SK-N-SH treated with all-trans-retinoic acid at 6 μM for 48 hours (cell line): Measurements from ENCODE around the gene GHITM.

Source experiments
- ATAC-seq: fragments of 200-7000 bp; cut with Tn5 transposase; 3 replicates; pipeline ENCODE4 v1.9.1; 2020; ENCODE audit warnings: mild to moderate bottlenecking, moderate library complexity
- ARNTL ChIP-seq: fragments of 450-650 bp; formaldehyde crosslinking; IDR thresholded peaks from 2 replicates; pipeline ENCODE4 v1.5.0; 2020; ENCODE audit warnings: low read depth, mild to moderate bottlenecking, moderate library complexity, borderline replicate concordance
- BACH2 ChIP-seq: fragments of 250-450 bp; sonication (Bioruptor Pico); IDR thresholded peaks from 2 replicates; pipeline ENCODE4 v1.9.0; 2021; ENCODE audit warnings: mild to moderate bottlenecking, borderline replicate concordance
- CREB5 ChIP-seq: fragments of 250-450 bp; sonication (Bioruptor Pico); IDR thresholded peaks from 2 replicates; pipeline ENCODE4 v1.5.1; 2020; ENCODE audit warnings: low read depth, mild to moderate bottlenecking, moderate library complexity
- CSDC2 ChIP-seq: fragments of 250-450 bp; sonication (Bioruptor Pico); IDR thresholded peaks from 2 replicates; pipeline ENCODE4 v1.5.0; 2020; ENCODE audit warnings: mild to moderate bottlenecking, moderate library complexity
- ESRRG ChIP-seq: fragments of 250-450 bp; sonication (Bioruptor Pico); IDR thresholded peaks from 2 replicates; pipeline ENCODE4 v1.6.1; 2021; ENCODE audit warnings: mild to moderate bottlenecking
- GLIS3 ChIP-seq: fragments of 250-450 bp; sonication (Bioruptor Pico); IDR thresholded peaks from 2 replicates; pipeline ENCODE4 v1.5.0; 2020; ENCODE audit warnings: mild to moderate bottlenecking, moderate library complexity
- OSR1 ChIP-seq: fragments of 250-450 bp; sonication (Bioruptor Pico); IDR thresholded peaks from 2 replicates; pipeline ENCODE4 v1.8.0; 2022; ENCODE audit warnings: moderate library complexity, mild to moderate bottlenecking, inconsistent platforms
- PPARA ChIP-seq: fragments of 250-450 bp; sonication (Bioruptor Pico); IDR thresholded peaks from 2 replicates; pipeline ENCODE4 v1.5.0; 2020; ENCODE audit warnings: mild to moderate bottlenecking, borderline replicate concordance
- RARB ChIP-seq: fragments of 250-450 bp; sonication (Bioruptor Pico); IDR thresholded peaks from 2 replicates; pipeline ENCODE4 v1.8.0; 2021; ENCODE audit warnings: mild to moderate bottlenecking, moderate library complexity
- TCF4 ChIP-seq: fragments of 250-450 bp; sonication (Bioruptor Pico); IDR thresholded peaks from 2 replicates; pipeline ENCODE4 v1.8.0; 2021; ENCODE audit warnings: mild to moderate bottlenecking, moderate library complexity, borderline replicate concordance
- TOX ChIP-seq: fragments of 250-450 bp; sonication (Bioruptor Pico); IDR thresholded peaks from 2 replicates; pipeline ENCODE4 v1.8.0; 2021; ENCODE audit warnings: mild to moderate bottlenecking, moderate library complexity, borderline replicate concordance
- TSHZ2 ChIP-seq: fragments of 250-450 bp; sonication (Bioruptor Pico); IDR thresholded peaks from 2 replicates; pipeline ENCODE4 v1.5.0; 2020; ENCODE audit warnings: mild to moderate bottlenecking, moderate library complexity
- ZC3H10 ChIP-seq: fragments of 250-450 bp; sonication (Bioruptor Pico); IDR thresholded peaks from 2 replicates; pipeline ENCODE4 v1.5.1; 2021; ENCODE audit warnings: mild to moderate bottlenecking, moderate library complexity
- ZFP3 ChIP-seq: fragments of 250-450 bp; sonication (Bioruptor Pico); IDR thresholded peaks from 2 replicates; pipeline ENCODE4 v1.5.0; 2020; ENCODE audit warnings: mild to moderate bottlenecking, moderate library complexity
- ZFP30 ChIP-seq: fragments of 450-650 bp; formaldehyde crosslinking; IDR thresholded peaks from 2 replicates; pipeline ENCODE4 v1.5.0; 2022; ENCODE audit warnings: mild to moderate bottlenecking, moderate library complexity
- ZNF8 ChIP-seq: fragments of 450-650 bp; formaldehyde crosslinking; IDR thresholded peaks from 2 replicates; pipeline ENCODE4 v1.5.0; 2020; ENCODE audit warnings: mild to moderate bottlenecking, moderate library complexity
- TF ChIP-seq, protein P1 (sequence below): fragments of 250-450 bp; sonication (Bioruptor Pico); IDR thresholded peaks from 2 replicates; pipeline ENCODE4 v1.8.0; 2020; ENCODE audit warnings: mild to moderate bottlenecking, moderate library complexity, borderline replicate concordance
- TF ChIP-seq, protein P2 (sequence below): fragments of 250-450 bp; sonication (Bioruptor Pico); IDR thresholded peaks from 2 replicates; pipeline ENCODE4 v1.8.0; 2021; ENCODE audit warnings: low read depth, mild to moderate bottlenecking, moderate library complexity, borderline replicate concordance

Gene GHITM

DNA sequence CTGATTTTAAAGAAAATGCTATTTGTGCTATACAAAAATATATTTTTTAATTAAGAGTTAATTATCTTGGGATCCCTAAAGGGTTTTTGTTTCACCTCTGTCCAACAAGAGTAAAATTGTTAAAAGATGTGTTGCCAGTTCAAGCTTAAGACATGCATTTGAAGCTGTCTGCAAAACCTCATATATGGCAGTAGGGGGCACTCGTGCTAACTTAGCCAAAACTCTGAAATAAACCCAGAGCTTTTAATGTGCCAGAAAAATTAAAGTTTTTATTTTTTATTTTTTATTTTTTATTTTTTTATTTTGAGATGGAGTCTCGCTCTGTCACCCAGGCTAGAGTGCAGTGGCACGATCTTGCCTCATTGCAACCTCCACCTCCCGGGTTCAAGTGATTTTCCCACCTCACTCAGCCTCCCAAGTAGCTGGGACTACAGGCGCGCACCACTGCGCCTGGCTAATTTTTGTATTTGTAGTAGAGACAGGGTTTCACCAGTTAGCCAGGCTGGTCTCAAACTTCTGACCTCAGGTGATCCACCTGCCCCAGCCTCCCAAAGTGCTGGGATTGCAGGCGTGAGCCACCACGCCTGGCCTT is 8.8 kb downstream of the GHITM start:
- peak; percentile 72; the same call in 2 of the 3 replicates for ATAC-seq

GRCh38 chr10:84149854-84150253 is 10.5 kb downstream of the GHITM start:
- no peak for TF ChIP-seq TSHZ2 (CRISPR knock-in tag)
- no peak for TF ChIP-seq ZC3H10
- no peak for TF ChIP-seq ARNTL (CRISPR knock-in tag)
- TF ChIP-seq ZFP30 (CRISPR knock-in tag): no peak
- no peak for TF ChIP-seq PPARA (CRISPR knock-in tag)
- no peak for TF ChIP-seq BACH2 (CRISPR knock-in tag)
- no peak for TF ChIP-seq CREB5 (CRISPR knock-in tag)
- TF ChIP-seq TOX (CRISPR knock-in tag): no peak
- no peak for TF ChIP-seq TCF4 (CRISPR knock-in tag)
- TF ChIP-seq, protein P1, sequence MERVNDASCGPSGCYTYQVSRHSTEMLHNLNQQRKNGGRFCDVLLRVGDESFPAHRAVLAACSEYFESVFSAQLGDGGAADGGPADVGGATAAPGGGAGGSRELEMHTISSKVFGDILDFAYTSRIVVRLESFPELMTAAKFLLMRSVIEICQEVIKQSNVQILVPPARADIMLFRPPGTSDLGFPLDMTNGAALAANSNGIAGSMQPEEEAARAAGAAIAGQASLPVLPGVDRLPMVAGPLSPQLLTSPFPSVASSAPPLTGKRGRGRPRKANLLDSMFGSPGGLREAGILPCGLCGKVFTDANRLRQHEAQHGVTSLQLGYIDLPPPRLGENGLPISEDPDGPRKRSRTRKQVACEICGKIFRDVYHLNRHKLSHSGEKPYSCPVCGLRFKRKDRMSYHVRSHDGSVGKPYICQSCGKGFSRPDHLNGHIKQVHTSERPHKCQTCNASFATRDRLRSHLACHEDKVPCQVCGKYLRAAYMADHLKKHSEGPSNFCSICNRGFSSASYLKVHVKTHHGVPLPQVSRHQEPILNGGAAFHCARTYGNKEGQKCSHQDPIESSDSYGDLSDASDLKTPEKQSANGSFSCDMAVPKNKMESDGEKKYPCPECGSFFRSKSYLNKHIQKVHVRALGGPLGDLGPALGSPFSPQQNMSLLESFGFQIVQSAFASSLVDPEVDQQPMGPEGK (CRISPR knock-in tag): no peak
- TF ChIP-seq RARB (CRISPR knock-in tag): no peak
- TF ChIP-seq ZFP3 (CRISPR knock-in tag): no peak
- ATAC-seq: no peak

DNA sequence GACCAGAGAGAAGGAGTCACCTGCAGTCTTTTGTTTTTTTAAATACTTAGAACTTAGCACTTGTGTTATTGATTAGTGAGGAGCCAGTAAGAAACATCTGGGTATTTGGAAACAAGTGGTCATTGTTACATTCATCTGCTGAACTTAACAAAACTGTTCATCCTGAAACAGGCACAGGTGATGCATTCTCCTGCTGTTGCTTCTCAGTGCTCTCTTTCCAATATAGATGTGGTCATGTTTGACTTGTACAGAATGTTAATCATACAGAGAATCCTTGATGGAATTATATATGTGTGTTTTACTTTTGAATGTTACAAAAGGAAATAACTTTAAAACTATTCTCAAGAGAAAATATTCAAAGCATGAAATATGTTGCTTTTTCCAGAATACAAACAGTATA is 13.5 kb downstream of the GHITM start:
- no peak for TF ChIP-seq ARNTL (CRISPR knock-in tag)
- no peak for TF ChIP-seq OSR1
- TF ChIP-seq TOX (CRISPR knock-in tag): no peak
- no peak for ATAC-seq

GRCh38 chr10:84155521-84155920 is 16.2 kb downstream of the GHITM start:
- ATAC-seq: no peak
- TF ChIP-seq ZNF8 (no peak), TOX (CRISPR knock-in tag) (no peak), CSDC2 (CRISPR knock-in tag) (no peak), BACH2 (CRISPR knock-in tag) (no peak), PPARA (CRISPR knock-in tag) (no peak), RARB (CRISPR knock-in tag) (no peak), GLIS3 (CRISPR knock-in tag) (no peak), ZC3H10 (no peak), TSHZ2 (CRISPR knock-in tag) (no peak), ZFP3 (CRISPR knock-in tag) (no peak), OSR1 (no peak), TCF4 (CRISPR knock-in tag) (no peak), ESRRG (CRISPR knock-in tag) (no peak)
- TF ChIP-seq, protein P2, sequence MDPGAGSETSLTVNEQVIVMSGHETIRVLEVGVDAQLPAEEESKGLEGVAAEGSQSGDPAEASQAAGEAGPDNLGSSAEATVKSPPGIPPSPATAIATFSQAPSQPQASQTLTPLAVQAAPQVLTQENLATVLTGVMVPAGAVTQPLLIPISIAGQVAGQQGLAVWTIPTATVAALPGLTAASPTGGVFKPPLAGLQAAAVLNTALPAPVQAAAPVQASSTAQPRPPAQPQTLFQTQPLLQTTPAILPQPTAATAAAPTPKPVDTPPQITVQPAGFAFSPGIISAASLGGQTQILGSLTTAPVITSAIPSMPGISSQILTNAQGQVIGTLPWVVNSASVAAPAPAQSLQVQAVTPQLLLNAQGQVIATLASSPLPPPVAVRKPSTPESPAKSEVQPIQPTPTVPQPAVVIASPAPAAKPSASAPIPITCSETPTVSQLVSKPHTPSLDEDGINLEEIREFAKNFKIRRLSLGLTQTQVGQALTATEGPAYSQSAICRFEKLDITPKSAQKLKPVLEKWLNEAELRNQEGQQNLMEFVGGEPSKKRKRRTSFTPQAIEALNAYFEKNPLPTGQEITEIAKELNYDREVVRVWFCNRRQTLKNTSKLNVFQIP: no peak
